ENCODE data around the gene ODAD4. TPM values are rescaled to one million over a fixed set of nuclear protein-coding genes. Genes with fewer than 3 reads are reported as not detected.

ODAD4 gene
- total RNA-seq, 2 experiments from 2014 or later, result 2.2 to 2.7 TPM

GRCh38 chr17:41942626-41943373, 12.4 kb downstream of the ODAD4 start:
- Histone ChIP-seq H3K9me3 (ENCODE audit: control insufficient read depth in 1 of 2, insufficient read depth in 1 of 2, low read length in 2 of 2) (no peaks in the 10 kb centered on the region), H3K27ac (ENCODE audit: low read depth in 1 of 2, low read length in 2 of 2) (no peak overlapping the region), H3K4me3 (ENCODE audit: low read length) (no peak overlapping the region), H3K36me3 (ENCODE audit: insufficient read depth, low read length) (no peaks in the 10 kb centered on the region), H3K27me3 (ENCODE audit: control insufficient read depth in 1 of 2, insufficient read depth in 2 of 2, low read length in 2 of 2) (no peaks in the 10 kb centered on the region), H3K4me1 (ENCODE audit: insufficient read depth, low read length) (no peaks in the 10 kb centered on the region)
- Mint-ChIP-seq H3K27me3 (no peaks in the 10 kb centered on the region), H3K4me3 (no peak overlapping the region), H3K36me3 (ENCODE audit: low read depth) (no peaks in the 10 kb centered on the region), H3K27ac (no peak overlapping the region), H3K4me1 (ENCODE audit: low read depth) (no peaks in the 10 kb centered on the region), H3K9me3 (no peaks in the 10 kb centered on the region)
- ATAC-seq (ENCODE audit: poor library complexity) (no peak), DNase-seq (no peak)
- intact Hi-C loops (cut with DNase I, micrococcal nuclease), result no loop called here
- no peak for TF ChIP-seq CTCF (IDR thresholded peaks at IDR 0.05)
- POLR2A ChIA-PET, result no interaction called here
- CTCF ChIA-PET, result no interaction called here

- CTCF ChIA-PET, result no interaction called here
- no peak for ATAC-seq (ENCODE audit: poor library complexity)
- no peaks in the 10 kb centered on the region for H3K27me3 Mint-ChIP-seq
Observed at GRCh38 chr17:41943492-41943891, 13.1 kb downstream of the ODAD4 start.

GRCh38 chr17:41944943-41945342, 14.5 kb downstream of the ODAD4 start:
- no peak overlapping the region for H3K27ac Mint-ChIP-seq
- no peak overlapping the region for H3K4me3 ChIP-seq (ENCODE audit: low read length)
- no peaks in the 10 kb centered on the region for H3K4me1 ChIP-seq (ENCODE audit: insufficient read depth, low read length)
- no peaks in the 10 kb centered on the region for H3K36me3 ChIP-seq (ENCODE audit: insufficient read depth, low read length)
- CTCF ChIA-PET, result no interaction called here
- no peak overlapping the region for H3K27ac ChIP-seq (ENCODE audit: low read depth in 1 of 2, low read length in 2 of 2)
- H3K27me3 Mint-ChIP-seq, result no peaks in the 10 kb centered on the region
- ATAC-seq (ENCODE audit: poor library complexity) (no peak), DNase-seq (no peak)
- no peaks in the 10 kb centered on the region for H3K9me3 Mint-ChIP-seq
- H3K4me1 Mint-ChIP-seq (ENCODE audit: low read depth), result no peaks in the 10 kb centered on the region
- no peak overlapping the region for H3K4me3 Mint-ChIP-seq
- no peaks in the 10 kb centered on the region for H3K27me3 ChIP-seq (ENCODE audit: control insufficient read depth in 1 of 2, insufficient read depth in 2 of 2, low read length in 2 of 2)
- no peaks in the 10 kb centered on the region for H3K9me3 ChIP-seq (ENCODE audit: control insufficient read depth in 1 of 2, insufficient read depth in 1 of 2, low read length in 2 of 2)
- no peak for TF ChIP-seq CTCF (IDR thresholded peaks at IDR 0.05)
- POLR2A ChIA-PET, result no interaction called here
- intact Hi-C loops (cut with DNase I, micrococcal nuclease), result no loop called here
- H3K36me3 Mint-ChIP-seq (ENCODE audit: low read depth), result no peaks in the 10 kb centered on the region

More at GRCh38 chr17:41943492-41943891, 13.1 kb downstream of the ODAD4 start:
- Histone ChIP-seq H3K27me3 (ENCODE audit: control insufficient read depth in 1 of 2, insufficient read depth in 2 of 2, low read length in 2 of 2) (no peaks in the 10 kb centered on the region), H3K4me1 (ENCODE audit: insufficient read depth, low read length) (no peaks in the 10 kb centered on the region), H3K9me3 (ENCODE audit: control insufficient read depth in 1 of 2, insufficient read depth in 1 of 2, low read length in 2 of 2) (no peaks in the 10 kb centered on the region), H3K36me3 (ENCODE audit: insufficient read depth, low read length) (no peaks in the 10 kb centered on the region), H3K27ac (ENCODE audit: low read depth in 1 of 2, low read length in 2 of 2) (no peak overlapping the region), H3K4me3 (ENCODE audit: low read length) (no peak overlapping the region)
- no peak for TF ChIP-seq CTCF (IDR thresholded peaks at IDR 0.05)
- no peak for DNase-seq
- Mint-ChIP-seq H3K4me1 (ENCODE audit: low read depth) (no peaks in the 10 kb centered on the region), H3K36me3 (ENCODE audit: low read depth) (no peaks in the 10 kb centered on the region), H3K27ac (no peak overlapping the region), H3K4me3 (no peak overlapping the region), H3K9me3 (no peaks in the 10 kb centered on the region)
- intact Hi-C loops (cut with DNase I, micrococcal nuclease), result no loop called here
- POLR2A ChIA-PET, result no interaction called here

All from CD4-positive, alpha-beta T cell (primary cell).